HG03342 (cell line): ENCODE data around the gene MBNL1.
"Not testable (repeated sequence)": the region's sequence is repeated elsewhere in the genome, so short reads cannot be mapped to it uniquely, and the experiment has no call there.

Experiments used
- ATAC-seq: cut with Tn5 transposase; IDR thresholded peaks from one replicate; pipeline ENCODE4 v1.9.1; 2021; ENCODE audit warnings: mild to moderate bottlenecking, moderate library complexity; ENCODE audit not compliant: unreplicated experiment

The MBNL1 gene

DNA sequence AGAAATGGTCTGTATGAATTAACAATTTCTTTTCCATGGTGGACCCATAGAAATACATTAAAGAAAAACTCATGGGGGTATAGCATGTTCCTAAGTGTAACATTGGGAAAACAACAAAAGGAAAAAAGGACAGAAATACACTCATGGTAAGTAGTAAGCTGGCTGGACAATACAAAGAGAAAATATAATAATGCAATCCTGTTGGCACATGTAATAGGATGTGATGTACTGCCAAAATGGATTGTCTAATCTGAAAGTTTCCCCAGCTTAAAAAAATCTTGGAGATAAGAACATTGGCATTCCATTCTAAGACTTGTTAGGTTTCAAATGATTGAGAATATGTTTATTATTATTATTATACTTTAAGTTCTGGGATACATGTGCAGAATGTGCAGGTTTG, 128.1 kb downstream of the MBNL1 start:
- ATAC-seq: no peak

GRCh38 chr3:152397348-152397747, 128.6 kb downstream of the MBNL1 start:
- not testable (repeated sequence) for ATAC-seq

- ATAC-seq: no peak
Observed at GRCh38 chr3:152398495-152398894, 129.8 kb downstream of the MBNL1 start.

GRCh38 chr3:152399374-152399773, 130.6 kb downstream of the MBNL1 start:
- ATAC-seq: no peak

GRCh38 chr3:152400887-152401286, 132.2 kb downstream of the MBNL1 start:
- ATAC-seq: no peak

DNA sequence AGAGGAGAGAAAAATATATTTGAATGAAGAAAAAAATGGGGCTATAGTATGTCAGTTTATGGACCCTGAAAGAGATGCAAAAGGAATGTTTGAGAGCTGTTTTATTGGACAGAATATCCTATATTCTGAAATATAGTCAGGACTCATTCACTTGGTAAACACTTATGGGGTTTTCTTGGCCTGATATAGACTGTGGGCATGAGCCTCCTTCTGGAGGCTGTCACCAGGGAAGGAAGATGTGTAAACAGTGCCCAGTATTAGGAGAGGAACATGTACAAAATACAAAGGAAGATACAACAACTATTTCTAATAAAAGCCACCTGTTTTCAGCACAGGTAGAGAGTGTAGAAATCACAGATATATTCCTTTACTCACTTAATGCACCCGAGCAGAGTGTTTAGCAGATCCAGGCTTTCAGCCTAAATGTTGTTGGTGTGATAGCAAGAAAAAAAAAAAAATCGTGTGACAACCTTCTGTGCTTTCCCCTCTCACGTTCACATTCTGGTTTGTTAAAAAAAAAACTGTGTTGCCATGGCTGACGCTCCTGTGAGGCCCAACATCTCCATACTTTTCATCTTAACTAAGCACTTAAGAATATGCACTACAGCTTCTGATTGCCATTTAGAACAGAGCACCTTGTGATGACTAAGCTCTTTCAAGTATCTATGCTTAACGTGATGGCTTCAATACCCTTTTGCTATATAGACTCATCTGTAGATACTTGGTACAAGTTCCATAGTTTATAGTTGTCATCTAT, 134.1 kb downstream of the MBNL1 start:
- ATAC-seq: peak; percentile 38

- no peak for ATAC-seq
Observed at GRCh38 chr3:152403632-152404066, 134.9 kb downstream of the MBNL1 start.

DNA sequence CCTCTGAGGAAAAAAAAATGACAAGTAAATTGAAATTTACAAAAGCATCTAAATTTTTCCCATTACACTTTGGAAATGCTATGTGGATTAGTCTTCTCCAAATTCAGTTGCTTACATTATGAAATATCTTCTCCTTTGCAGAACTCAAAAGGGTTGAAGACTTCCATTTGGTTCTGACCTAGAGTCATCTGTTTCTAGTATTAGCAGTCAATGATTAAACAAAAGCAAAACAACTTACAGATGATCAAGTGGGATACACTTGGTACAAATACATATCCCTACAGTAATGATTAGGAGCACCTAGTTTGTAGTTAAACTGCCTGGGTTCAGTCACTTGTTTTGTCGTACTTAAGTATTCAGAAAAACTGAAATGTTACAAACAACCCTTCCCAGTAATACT, 136.2 kb downstream of the MBNL1 start:
- ATAC-seq: no peak

GRCh38 chr3:152405915-152406802, 137.4 kb downstream of the MBNL1 start:
- ATAC-seq: no peak

- no peak for ATAC-seq
Observed at GRCh38 chr3:152413240-152413639, 144.5 kb downstream of the MBNL1 start.

DNA sequence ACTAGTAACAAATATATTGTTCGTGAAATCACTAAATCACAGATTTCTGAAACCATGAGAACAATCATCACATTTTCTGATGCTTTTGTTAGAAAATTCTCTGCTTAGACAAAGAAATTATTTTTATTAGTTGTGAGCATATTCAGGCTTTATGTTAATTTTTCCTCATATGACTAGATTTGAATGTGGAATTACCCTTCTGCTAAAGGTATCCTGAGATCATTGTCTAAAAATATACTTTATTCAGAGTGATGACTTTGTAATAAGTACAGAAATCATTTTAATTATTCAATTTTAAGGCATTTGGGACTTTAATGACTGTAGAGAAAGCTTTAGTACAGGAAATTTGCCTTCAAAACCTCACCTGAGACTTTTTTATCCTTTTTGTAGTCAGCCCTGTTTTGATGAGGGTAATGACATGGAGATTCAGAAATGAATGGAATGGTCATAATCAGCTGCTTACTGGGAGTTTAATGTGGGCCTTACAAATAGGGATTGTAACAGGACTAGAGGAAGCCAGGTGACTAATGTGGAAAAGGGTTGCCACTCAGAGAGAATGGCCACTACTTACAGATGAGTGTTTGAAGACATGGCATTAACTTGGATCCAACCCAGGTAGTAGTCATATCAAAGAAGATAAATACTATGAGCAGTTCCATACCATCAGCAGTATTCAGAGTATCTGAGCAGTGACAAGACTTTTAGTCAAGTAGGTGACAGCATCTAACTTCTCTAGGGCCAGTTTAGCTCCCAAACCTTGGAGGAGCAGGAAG, 148.3 kb downstream of the MBNL1 start:
- no peak for ATAC-seq

DNA sequence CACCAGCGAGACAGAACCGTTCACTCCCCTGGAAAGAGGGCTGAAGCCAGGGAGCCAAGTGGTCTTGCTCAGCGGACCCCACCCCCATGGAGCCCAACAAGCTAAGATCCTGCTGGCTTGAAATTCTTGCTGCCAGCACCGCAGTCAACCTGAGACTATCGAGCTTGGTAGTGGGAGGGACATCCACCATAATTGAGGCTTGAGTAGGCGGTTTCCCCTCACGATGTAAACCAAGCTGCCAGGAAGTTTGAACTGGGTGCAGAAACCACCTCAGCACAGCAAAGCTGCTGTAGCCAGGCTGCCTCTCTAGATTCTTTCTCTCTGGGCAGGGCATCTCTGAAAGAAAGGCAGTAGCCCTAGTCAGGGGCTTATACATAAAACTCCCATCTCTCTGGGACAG, 151.0 kb downstream of the MBNL1 start:
- no peak for ATAC-seq

GRCh38 chr3:152421162-152421561, 152.4 kb downstream of the MBNL1 start:
- ATAC-seq: no peak

DNA sequence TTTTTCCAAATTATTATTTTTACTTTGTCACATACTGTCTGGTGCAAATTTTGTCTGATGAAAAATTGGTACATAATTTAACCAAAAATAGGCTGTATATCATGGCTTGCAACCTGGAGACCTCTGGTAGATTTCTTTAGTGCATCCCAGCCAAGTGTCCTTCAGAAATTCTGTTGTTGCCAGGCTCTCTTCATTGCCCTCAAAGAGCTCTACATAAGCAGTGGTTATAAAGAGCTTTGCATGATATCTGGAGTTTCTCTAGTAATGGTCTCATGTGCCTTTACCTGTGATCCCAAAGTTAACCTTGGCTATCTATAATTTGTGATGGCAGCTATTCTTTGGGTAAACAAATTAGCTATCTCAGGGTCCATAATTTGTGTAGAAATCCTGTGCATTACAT, 157.7 kb downstream of the MBNL1 start:
- ATAC-seq: no peak

DNA sequence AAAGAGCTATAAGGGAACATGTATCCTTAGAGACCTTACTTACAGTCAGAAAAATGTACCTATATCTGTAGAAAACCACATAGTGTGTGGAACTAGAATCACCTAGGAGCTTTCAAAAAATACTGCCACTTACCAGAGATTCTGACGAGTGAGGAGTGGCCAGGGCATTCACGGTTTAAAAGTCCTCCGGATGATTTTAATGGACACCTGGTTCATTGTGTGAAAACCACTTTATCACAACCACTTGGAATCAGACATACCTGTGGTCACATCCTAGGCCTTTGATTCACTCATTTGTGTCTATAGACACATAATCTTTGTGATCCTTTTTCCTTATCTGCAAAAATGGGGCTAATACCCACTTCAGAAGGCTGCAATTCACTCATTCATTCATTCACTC, 159.8 kb downstream of the MBNL1 start:
- ATAC-seq: no peak

GRCh38 chr3:152430223-152431002, 161.7 kb downstream of the MBNL1 start:
- ATAC-seq: no peak

GRCh38 chr3:152434142-152434541, 165.4 kb downstream of the MBNL1 start:
- no peak for ATAC-seq

- not testable (repeated sequence) for ATAC-seq
Observed at GRCh38 chr3:152435210-152435609, 166.5 kb downstream of the MBNL1 start.

- ATAC-seq: no peak
Observed at GRCh38 chr3:152436707-152437590, 168.2 kb downstream of the MBNL1 start.
